GM12872 (cell line): ENCODE data around the gene ISG15.
A peak's percentile ranks its signal among the peaks of the same experiment; 100 is the strongest.

Source experiments
- TF ChIP-seq, protein P1 (sequence below): IDR thresholded peaks from 3 replicates; pipeline ENCODE4 v1.5.1; 2011; ENCODE audit warnings: low read depth, mild to moderate bottlenecking, low read length, moderate library complexity; ENCODE audit not compliant: insufficient read depth

The ISG15 gene

DNA sequence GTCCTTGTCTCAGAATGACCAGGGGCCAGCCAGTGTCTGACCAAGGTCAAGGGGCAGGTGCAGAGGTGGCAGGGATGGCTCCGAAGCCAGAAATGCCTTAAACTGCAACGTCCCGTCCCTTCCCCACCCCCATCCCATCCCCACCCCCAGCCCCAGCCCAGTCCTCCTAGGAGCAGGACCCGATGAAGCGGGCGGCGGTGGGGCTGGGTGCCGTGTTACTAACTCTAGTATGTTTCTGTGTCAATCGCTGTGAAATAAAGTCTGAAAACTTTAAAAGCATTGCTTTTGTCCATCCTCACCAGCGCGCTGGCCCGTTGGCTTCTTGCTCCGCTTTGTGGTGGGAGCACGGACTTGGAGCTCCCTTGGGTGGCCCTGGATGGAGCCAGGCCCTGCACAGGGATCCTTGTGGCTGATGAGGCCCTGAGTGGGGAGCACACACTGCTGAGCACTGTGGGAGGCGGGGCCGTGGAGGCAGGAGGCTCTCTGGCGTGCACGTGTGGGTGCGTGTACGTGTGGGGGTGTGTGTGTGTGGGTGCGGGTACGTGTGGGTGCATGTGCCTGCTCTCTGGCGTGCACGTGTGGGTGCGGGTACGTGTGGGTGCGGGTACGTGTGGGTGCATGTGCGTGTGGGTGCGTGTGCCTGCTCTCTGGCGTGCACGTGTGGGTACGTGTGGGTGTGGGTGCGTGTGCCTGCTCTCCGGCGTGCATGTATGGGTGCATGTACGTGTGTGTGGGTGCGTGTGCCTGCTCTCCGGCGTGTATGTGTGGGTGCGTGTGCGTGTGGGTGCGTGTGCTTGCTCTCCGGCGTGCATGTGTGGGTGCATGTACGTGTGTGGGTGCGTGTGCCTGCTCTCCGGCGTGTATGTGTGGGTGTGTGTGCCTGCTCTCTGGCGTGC lies 42.8 kb downstream of the ISG15 start:
- TF ChIP-seq, protein P1, sequence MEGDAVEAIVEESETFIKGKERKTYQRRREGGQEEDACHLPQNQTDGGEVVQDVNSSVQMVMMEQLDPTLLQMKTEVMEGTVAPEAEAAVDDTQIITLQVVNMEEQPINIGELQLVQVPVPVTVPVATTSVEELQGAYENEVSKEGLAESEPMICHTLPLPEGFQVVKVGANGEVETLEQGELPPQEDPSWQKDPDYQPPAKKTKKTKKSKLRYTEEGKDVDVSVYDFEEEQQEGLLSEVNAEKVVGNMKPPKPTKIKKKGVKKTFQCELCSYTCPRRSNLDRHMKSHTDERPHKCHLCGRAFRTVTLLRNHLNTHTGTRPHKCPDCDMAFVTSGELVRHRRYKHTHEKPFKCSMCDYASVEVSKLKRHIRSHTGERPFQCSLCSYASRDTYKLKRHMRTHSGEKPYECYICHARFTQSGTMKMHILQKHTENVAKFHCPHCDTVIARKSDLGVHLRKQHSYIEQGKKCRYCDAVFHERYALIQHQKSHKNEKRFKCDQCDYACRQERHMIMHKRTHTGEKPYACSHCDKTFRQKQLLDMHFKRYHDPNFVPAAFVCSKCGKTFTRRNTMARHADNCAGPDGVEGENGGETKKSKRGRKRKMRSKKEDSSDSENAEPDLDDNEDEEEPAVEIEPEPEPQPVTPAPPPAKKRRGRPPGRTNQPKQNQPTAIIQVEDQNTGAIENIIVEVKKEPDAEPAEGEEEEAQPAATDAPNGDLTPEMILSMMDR = no peak

DNA sequence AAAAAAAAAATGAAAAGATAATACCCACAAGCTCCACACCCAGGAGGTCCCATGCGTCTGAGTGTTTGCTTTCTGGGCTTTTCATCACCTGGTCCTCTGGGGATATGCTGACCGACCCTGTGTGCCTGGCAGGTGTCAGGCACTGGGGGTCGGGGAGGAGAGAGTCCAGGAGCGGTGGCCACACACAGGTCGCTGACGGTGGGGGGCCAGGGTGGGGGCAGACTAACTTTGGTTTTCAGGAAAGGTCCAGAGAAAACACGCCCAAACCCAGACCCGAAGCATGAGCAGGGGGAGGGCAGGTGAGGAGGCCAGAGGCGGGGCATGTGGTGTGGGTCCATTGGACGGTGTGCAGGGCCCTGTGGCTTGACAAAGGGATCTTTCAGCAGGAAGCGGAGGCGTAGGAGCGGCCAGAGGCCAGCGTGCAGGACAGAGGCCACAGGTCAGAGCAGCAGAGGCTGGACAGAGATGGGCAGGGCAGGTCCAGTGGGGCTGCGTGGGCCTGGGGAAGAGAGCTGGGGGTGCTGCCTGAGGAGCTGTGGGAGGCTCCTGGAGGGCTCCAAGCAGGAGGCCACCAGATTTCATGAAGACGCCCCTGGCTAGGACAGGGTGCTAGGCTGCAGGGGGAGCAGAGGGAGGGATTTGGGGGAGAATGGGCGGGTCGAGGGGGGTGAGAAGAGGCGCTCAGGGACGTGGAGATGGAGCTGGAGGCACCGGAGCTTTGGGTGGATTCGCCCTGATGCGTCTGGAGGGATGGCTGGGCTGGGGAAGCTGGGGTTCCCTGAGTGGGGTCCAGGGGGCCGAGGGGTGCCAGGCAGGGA lies 45.0 kb downstream of the ISG15 start:
- TF ChIP-seq, protein P1 = no peak

DNA sequence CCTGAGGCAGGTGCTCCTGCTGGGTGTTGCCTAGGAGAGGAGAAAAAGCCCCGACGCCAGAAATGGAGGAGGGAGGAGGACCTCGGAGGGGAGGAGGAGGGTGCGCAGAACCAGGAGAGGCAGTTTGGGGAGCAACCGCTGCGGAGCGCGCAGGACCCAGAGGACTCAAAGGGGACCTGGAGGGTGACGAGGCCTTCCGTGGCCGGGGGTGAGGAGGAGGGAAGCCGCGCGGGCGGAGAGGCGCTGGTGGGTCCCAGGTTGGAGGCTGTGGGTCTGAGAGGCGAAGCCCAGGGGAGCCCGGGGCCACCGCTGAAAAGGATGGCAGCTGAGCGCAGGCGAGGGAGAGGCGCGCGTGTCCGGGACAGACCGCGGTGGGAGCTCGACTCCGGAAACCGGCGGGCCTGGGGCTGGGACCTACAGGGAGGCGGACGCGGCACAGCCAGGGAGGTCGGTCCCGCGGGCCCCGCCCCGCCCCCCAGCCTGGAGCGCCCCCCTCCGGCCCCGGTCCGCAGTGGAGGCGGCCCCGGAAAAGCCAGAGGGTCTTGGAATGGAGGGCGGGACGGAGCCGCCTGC lies 45.7 kb downstream of the ISG15 start:
- TF ChIP-seq, protein P1 = peak; percentile 37; the same call in 1 of the 3 replicates

DNA sequence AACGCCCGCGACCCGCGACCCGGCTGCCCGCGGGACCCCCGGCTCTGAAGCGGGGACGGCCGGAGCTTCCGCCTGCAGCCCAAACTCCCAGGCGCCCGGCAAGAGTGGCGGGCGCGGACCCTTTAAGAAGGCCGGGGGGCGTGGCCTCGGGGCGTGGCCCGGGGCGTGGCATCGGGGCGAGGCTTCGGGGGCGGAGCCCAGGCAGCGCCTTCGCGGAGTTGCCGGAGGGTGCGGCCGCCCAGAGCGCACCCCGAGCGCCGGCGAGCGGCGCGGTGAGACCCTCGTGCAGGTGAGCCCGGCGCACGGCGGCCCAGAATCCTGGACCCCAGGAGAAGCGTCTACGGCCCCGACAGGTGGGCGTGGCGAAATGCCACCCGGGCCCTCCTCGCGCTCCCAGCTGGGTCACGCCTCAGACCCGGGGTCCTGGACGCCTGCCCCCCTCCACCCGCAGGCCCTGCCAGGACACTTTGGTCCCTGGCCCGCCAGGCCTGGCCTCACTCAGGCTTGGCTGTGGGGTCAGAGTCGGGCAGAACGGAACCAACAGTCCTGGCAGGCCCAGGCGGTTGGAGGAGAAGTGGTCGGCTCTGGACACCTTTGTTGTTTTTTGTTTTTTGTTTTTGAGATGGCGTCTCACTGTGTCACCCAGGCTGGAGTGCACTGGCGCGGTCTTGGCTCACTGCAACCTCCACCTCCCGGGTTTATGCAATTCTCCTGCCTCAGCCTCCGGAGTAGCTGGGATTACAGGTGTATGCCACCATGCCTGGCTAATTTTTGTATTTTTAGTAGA lies 46.4 kb downstream of the ISG15 start:
- TF ChIP-seq, protein P1 = no peak

DNA sequence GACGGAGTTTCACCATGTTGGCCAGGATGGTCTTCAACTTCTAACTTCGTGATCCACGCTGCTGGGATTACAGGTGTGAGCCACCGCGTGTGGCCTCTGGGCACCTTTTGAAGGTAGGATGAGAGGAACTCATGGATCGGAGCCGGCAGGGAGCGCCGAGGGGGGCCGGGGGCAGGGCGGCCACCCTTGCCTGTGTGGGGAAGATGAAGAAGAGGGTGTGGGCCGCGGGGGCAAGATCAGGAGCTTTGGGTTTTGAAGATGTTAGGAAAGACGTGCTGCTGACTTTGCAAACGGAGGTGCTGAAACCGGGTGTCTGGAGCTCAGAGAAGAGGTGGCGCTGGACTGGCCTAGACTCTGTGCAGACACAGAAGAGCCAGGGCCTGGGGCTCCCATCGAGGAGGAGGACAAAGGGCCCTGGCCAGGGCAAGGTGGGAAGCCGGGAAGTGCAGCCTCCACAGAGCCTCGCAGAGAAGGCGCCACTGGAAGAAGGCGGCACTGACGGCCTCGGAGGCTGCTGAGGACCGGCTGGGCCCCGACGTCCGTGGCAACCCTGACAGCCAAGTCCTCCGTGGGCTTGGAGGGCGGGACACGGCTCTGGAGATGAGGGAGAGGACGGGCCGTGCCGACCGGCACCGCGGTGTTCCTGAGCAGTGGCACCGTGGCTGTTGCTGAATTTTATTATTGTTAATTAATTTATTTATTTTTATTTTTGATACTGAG lies 47.1 kb downstream of the ISG15 start:
- TF ChIP-seq, protein P1 = no peak

DNA sequence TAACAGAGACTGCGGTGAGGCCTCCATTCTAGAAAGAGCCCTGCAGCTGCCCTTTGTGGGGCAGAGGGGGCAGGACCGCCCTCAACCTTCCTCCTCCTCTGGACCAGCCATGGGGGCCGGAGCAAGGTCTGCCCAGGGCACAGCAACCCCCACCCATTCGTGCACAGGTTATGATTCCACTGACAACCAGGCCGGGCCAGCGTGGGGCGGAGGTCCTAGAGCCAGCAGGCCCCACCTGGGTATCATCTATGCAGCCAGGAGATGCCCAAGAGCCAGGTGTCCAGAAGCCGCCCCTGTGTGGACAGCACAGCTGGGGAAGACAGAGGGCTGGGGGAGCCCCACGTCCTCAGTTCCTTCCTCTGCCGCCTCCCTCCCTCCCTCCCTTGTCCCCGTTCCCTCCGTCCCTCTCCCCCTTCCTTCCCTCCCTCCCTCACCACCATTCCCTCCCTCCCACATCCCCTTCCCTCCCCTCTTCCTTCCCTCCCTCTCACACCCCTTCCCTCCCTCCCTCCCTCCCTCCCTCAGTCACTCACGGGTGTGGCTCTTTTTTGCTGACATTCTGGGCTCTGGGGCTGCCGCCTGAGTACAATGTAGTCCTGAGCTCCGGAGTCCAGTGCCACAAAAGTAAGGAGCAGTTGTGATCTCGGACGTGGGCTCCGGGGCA lies 48.5 kb downstream of the ISG15 start:
- TF ChIP-seq, protein P1 = no peak
